Ovary (tissue), 9 donors: ENCODE measurements around the gene TBCE. TPM values are rescaled to one million over a fixed set of nuclear protein-coding genes. Genes with fewer than 3 reads are reported as not detected.

Source experiments
- DNase-seq, 5 donors: peaks; one replicate each; pipeline ENCODE4 v3.0.0-alpha.2; 2019 to 2020
- H3K27ac ChIP-seq, 2 donors: fragments of 200-600 bp; one replicate each; pipeline versions ENCODE4 v1.5.1 to v1.8.0; 2019 to 2022
- H3K27me3 ChIP-seq: fragments of 200-600 bp; one replicate; pipeline ENCODE4 v1.8.0; 2022
- H3K36me3 ChIP-seq: fragments of 200-600 bp; sonication (generic); one replicate; pipeline ENCODE4 v1.5.1; 2019
- H3K4me1 ChIP-seq: one replicate; pipeline ENCODE4 v1.8.1; 2013; ENCODE audit warnings: mild to moderate bottlenecking, moderate library complexity; ENCODE audit not compliant: insufficient read depth
- H3K4me3 ChIP-seq: fragments of 200-600 bp; sonication (generic); one replicate; pipeline ENCODE4 v1.5.1; 2017
- H3K9me3 ChIP-seq, 2 donors: fragments of 200-600 bp in 1 of 2; sonication (generic) in 1 of 2; one replicate each; pipeline versions ENCODE4 v1.5.1 to v1.8.1; 2013 to 2019; ENCODE audit warnings: mild to moderate bottlenecking in 1 of 2, moderate library complexity in 1 of 2
- CTCF ChIP-seq, 3 donors: fragments of 450-650 bp in 2 of 3; fragments of 200-600 bp in 1 of 3; IDR thresholded peaks; one replicate each; pipeline versions ENCODE4 v1.5.1 to v1.8.0; 2016 to 2022; ENCODE audit warnings: antibody characterized with exemption in 3 of 3, mild to moderate bottlenecking in 1 of 3
- EP300 ChIP-seq: sonication (generic); formaldehyde crosslinking; IDR thresholded peaks from one replicate; pipeline ENCODE4 v1.6.1; 2017; ENCODE audit warnings: antibody characterized with exemption
- POLR2A ChIP-seq: fragments of 450-650 bp; IDR thresholded peaks from one replicate; pipeline ENCODE4 v1.6.1; 2017; ENCODE audit warnings: antibody characterized with exemption, mild to moderate bottlenecking, moderate library complexity
- WGBS, 3 donors: extraction: QIAGEN DNeasy Blood & Tissue Kit in 1 of 3; methylation state at CpG; one replicate each; pipeline versions ENCODE4 v1.1.5 to v1.1.7; 2013 to 2017; 5-methylcytosine and 5-hydroxymethylcytosine counted together
- intact Hi-C, 4 donors: fragments of 100-400 bp; cut with DNase I; formaldehyde crosslinking; loops; one replicate each; pipeline versions ENCODE4 v1.11.0 to v1.15.1; 2022 to 2023
- polyA plus RNA-seq, 2 donors: library from polyadenylated mRNA; stranded (reverse); fragments of 200-250 nt in 1 of 2; fragments of 350-450 nt in 1 of 2; fragmentation: Illumina TruSeq in 1 of 2; extraction: RNeasy Lipid Tissue Mini Kit (QIAGEN cat#74804) in 1 of 2; gene quantifications; one replicate each; pipeline ENCODE4 v1.2.3, GENCODE V29; 2013 to 2014
- total RNA-seq, 7 donors: library from RNA; depleted of rRNA in 2 of 7; stranded (reverse); fragments of >200 nt in 2 of 7; fragmentation: NEBNext Ultra II Directional in 3 of 7; extraction: Animal tissue kit (Norgen Biotek cat#: 25700) in 3 of 7; gene quantifications; one replicate each; pipeline versions ENCODE4 v1.1.0 to v1.2.4, GENCODE V29; 2016 to 2023
- donor health status: DM: no; HTN: no; CAD: no; lungs with moderate emphysema.
- donor health status: DM: no; HTN: no; CAD: no.
- donor health status: Bipolar disorder and iron deficiency.
- donor health status: DM: yes; HTN: yes; CAD: no.
- donor health status: DM: no; HTN: no; CAD: no.
- donor health status: DM: yes; HTN: yes; CAD: no.

The TBCE gene
- total and polyA plus RNA-seq, 9 donors = 11.8 to 25.5 (median 22.8) TPM

GRCh38 chr1:235336903-235337302 is 30.3 kb upstream of the TBCE start:
- Histone ChIP-seq H3K27me3 (no peaks in the 10 kb centered on the region), H3K27ac (no peak overlapping the region), H3K4me3 (no peak overlapping the region), H3K9me3 (no peaks in the 10 kb centered on the region), H3K36me3 (no peaks in the 10 kb centered on the region), H3K4me1 (no peaks in the 10 kb centered on the region)
- intact Hi-C loops = no loop called here
- 86 to 90% (median 90%) methylated on average over 4 of the region's 4 CpGs for WGBS, 3 donors
- DNase-seq = no peak
- TF ChIP-seq POLR2A = no peak
- no peak for TF ChIP-seq EP300
- TF ChIP-seq CTCF (IDR thresholded peaks at IDR 0.05) = no peak

GRCh38 chr1:235339746-235340145 is 27.5 kb upstream of the TBCE start:
- 80 to 84% (median 83%) methylated on average over 8 of the region's 8 CpGs for WGBS, 3 donors
- Histone ChIP-seq H3K27ac (no peak overlapping the region), H3K36me3 (no peaks in the 10 kb centered on the region), H3K4me1 (no peaks in the 10 kb centered on the region), H3K9me3 (no peaks in the 10 kb centered on the region), H3K4me3 (no peak overlapping the region), H3K27me3 (no peaks in the 10 kb centered on the region)
- DNase-seq = no peak
- no peak for TF ChIP-seq POLR2A
- no peak for TF ChIP-seq CTCF (IDR thresholded peaks at IDR 0.05)
- TF ChIP-seq EP300 = no peak
- intact Hi-C loops = no loop called here

- 45 to 71% (median 53%) methylated on average over 1 of the region's 1 CpG for WGBS, 3 donors
- intact Hi-C loops = no loop called here
- no peak for DNase-seq
- Histone ChIP-seq H3K27me3 (no peaks in the 10 kb centered on the region), H3K9me3 (no peaks in the 10 kb centered on the region), H3K36me3 (no peaks in the 10 kb centered on the region), H3K4me1 (no peaks in the 10 kb centered on the region), H3K27ac (no peak overlapping the region), H3K4me3 (no peak overlapping the region)
- no peak for TF ChIP-seq POLR2A
- no peak for TF ChIP-seq EP300
- no peak for TF ChIP-seq CTCF (IDR thresholded peaks at IDR 0.05)
Observed at GRCh38 chr1:235341334-235341733, 25.9 kb upstream of the TBCE start.

- Histone ChIP-seq H3K27me3 (no peaks in the 10 kb centered on the region), H3K36me3 (no peaks in the 10 kb centered on the region), H3K9me3 (no peaks in the 10 kb centered on the region), H3K4me3 (no peak overlapping the region), H3K27ac (no peak overlapping the region), H3K4me1 (no peaks in the 10 kb centered on the region)
- WGBS, 3 donors = 64 to 69% (median 65%) methylated on average over 6 of the region's 6 CpGs
- no peak for TF ChIP-seq POLR2A
- TF ChIP-seq CTCF (IDR thresholded peaks at IDR 0.05) = no peak
- TF ChIP-seq EP300 = no peak
- no peak for DNase-seq
- intact Hi-C loops = no loop called here
Observed at GRCh38 chr1:235342039-235342438, 25.2 kb upstream of the TBCE start.

GRCh38 chr1:235342471-235342870 is 24.8 kb upstream of the TBCE start:
- no peaks in the 10 kb centered on the region for H3K36me3 ChIP-seq

More at GRCh38 chr1:235342471-235342870, 24.8 kb upstream of the TBCE start:
- Histone ChIP-seq H3K9me3 (no peaks in the 10 kb centered on the region), H3K4me1 (no peaks in the 10 kb centered on the region), H3K27ac (no peak overlapping the region), H3K4me3 (no peak overlapping the region), H3K27me3 (no peaks in the 10 kb centered on the region)
- intact Hi-C loops = no loop called here
- TF ChIP-seq CTCF (IDR thresholded peaks at IDR 0.05) = no peak
- TF ChIP-seq EP300 = no peak
- TF ChIP-seq POLR2A = no peak
- WGBS, 3 donors = 76 to 81% (median 76%) methylated on average over 3 of the region's 3 CpGs
- no peak for DNase-seq
